IPS-20b (cell line): ENCODE results near the gene C6orf136.
"Not testable (repeated sequence)": the region's sequence is repeated elsewhere in the genome, so short reads cannot be mapped to it uniquely, and the experiment has no call there.

Experiments
- H3K27ac ChIP-seq: one replicate; pipeline ENCODE4 v1.5.1; 2013; ENCODE audit warnings: low read length
- H3K27me3 ChIP-seq: 2 replicates; pipeline ENCODE4 v1.6.1; 2013; ENCODE audit warnings: mild to moderate bottlenecking, low read length, inconsistent platforms; ENCODE audit not compliant: insufficient read depth
- H3K36me3 ChIP-seq: 2 replicates; pipeline ENCODE4 v1.6.1; 2013; ENCODE audit warnings: low read depth, mild to moderate bottlenecking, inconsistent platforms, low read length, moderate library complexity; ENCODE audit not compliant: insufficient read depth
- H3K4me1 ChIP-seq: 2 replicates; pipeline ENCODE4 v1.6.1; 2013; ENCODE audit warnings: mild to moderate bottlenecking, control low read depth, inconsistent platforms, low read length, moderate library complexity; ENCODE audit not compliant: insufficient read depth
- H3K4me3 ChIP-seq: 2 replicates; pipeline ENCODE4 v1.5.1; 2013; ENCODE audit warnings: mild to moderate bottlenecking, low read length, inconsistent platforms
- H3K9ac ChIP-seq: 2 replicates; pipeline ENCODE4 v1.6.1; 2013; ENCODE audit warnings: low read depth, mild to moderate bottlenecking, inconsistent platforms, low read length, moderate library complexity
- H3K9me3 ChIP-seq: 2 replicates; pipeline ENCODE4 v1.6.1; 2013; ENCODE audit warnings: mild to moderate bottlenecking, low read depth, low read length, inconsistent platforms; ENCODE audit not compliant: insufficient read depth

C6orf136 gene

GRCh38 chr6:30647242-30648116 lies 546 bp downstream of the C6orf136 start:
- H3K36me3 ChIP-seq = peaks cover 53% of the 10 kb centered on the region
- H3K9ac ChIP-seq = peak overlapping the region; percentile 92
- H3K27ac ChIP-seq = peak overlapping the region; percentile 87
- no peaks in the 10 kb centered on the region for H3K27me3 ChIP-seq
- H3K4me3 ChIP-seq = peak overlapping the region; percentile 89
- H3K9me3 ChIP-seq = no peaks in the 10 kb centered on the region
- peaks cover 5% of the 10 kb centered on the region; the same call in 1 of the 2 replicates for H3K4me1 ChIP-seq

DNA sequence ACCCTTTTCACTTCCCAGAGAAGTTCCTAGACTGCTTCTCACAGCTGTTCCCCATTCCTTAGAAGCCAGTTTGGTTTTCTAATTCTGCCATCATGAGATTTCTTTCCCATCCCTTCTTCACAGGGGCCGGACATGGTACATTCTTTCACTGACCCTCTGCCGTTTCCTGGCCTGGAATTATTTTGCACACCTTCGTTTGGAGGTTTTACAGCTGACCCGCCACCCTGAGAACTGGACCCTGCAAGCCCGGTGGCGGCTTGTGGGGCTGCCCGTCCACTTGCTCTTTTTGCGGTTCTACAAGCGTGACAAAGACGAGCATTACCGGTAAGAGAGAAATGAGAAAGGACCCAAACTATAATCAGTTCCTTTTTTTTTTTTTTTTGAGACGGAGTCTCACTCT lies 4.2 kb downstream of the C6orf136 start:
- H3K27ac ChIP-seq = no peak overlapping the region
- H3K27me3 ChIP-seq = no peaks in the 10 kb centered on the region
- H3K4me3 ChIP-seq = no peak overlapping the region
- H3K36me3 ChIP-seq = peaks cover 60% of the 10 kb centered on the region
- H3K9me3 ChIP-seq = no peaks in the 10 kb centered on the region
- peaks cover under 1% of the 10 kb centered on the region; the same call in 1 of the 2 replicates for H3K4me1 ChIP-seq
- no peak overlapping the region for H3K9ac ChIP-seq

GRCh38 chr6:30654798-30655742 lies 8.1 kb downstream of the C6orf136 start:
- H3K9me3 ChIP-seq = no peaks in the 10 kb centered on the region
- no peaks in the 10 kb centered on the region for H3K27me3 ChIP-seq
- H3K36me3 ChIP-seq = peaks cover 89% of the 10 kb centered on the region
- H3K4me1 ChIP-seq = no peaks in the 10 kb centered on the region
- no peak overlapping the region for H3K9ac ChIP-seq
- H3K27ac ChIP-seq = no peak overlapping the region
- H3K4me3 ChIP-seq = no peak overlapping the region

- no peak overlapping the region for H3K27ac ChIP-seq
- H3K4me1 ChIP-seq = no peaks in the 10 kb centered on the region
- no peak overlapping the region for H3K4me3 ChIP-seq
- no peak overlapping the region for H3K9ac ChIP-seq
- no peaks in the 10 kb centered on the region for H3K9me3 ChIP-seq
- no peaks in the 10 kb centered on the region for H3K27me3 ChIP-seq
- peaks cover 92% of the 10 kb centered on the region for H3K36me3 ChIP-seq
These were observed 8.8 kb downstream of the C6orf136 start for GRCh38 chr6:30655743-30656094.

- Histone ChIP-seq H3K9me3 (no peaks in the 10 kb centered on the region), H3K36me3 (peaks cover 88% of the 10 kb centered on the region), H3K27ac (no peak overlapping the region), H3K4me3 (no peak overlapping the region), H3K27me3 (no peaks in the 10 kb centered on the region), H3K9ac (no peak overlapping the region), H3K4me1 (no peaks in the 10 kb centered on the region)
These were observed 9.6 kb downstream of the C6orf136 start for GRCh38 chr6:30656513-30656912.

DNA sequence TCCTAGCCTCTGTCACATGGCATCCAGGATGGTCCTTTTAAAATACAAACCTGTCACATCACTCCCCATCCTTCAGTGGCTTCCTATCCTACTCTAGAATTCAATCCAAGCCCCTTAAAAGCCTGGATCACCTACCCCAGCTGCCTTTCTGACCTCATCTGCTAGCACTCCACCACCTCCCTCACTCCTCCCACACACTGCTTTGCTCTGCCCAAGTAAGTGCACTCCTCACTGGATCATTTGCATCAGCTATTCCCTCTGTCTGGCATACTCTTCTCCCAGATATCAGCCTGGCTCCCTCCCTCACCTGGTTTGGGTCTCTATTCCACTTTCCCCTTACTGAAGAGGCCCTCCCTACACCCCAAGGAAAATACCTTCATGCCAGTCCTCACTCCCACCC lies 10.5 kb downstream of the C6orf136 start:
- H3K9me3 ChIP-seq = no peaks in the 10 kb centered on the region
- no peak overlapping the region for H3K27ac ChIP-seq
- no peaks in the 10 kb centered on the region for H3K27me3 ChIP-seq
- no peak overlapping the region for H3K9ac ChIP-seq
- H3K36me3 ChIP-seq = peaks cover 88% of the 10 kb centered on the region
- no peak overlapping the region for H3K4me3 ChIP-seq
- H3K4me1 ChIP-seq = no peaks in the 10 kb centered on the region

DNA sequence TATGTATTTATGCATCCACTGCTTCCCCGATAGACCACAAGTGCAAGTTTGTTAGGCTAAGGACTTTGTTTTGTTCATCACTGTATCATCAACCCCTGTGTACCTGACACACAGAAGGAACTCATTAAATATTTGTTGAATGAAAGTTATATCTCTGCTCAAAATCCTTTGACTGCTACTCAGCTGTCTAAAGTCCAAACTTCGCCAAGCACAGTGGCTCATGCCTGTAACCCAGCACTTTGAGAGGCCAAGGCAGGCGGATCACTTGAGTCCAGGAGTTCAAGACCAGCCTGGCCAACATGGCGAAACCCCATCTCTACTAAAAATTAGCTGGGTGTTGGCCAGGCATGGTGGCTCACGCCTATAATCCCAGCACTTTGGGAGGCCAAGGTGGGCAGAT lies 11.0 kb downstream of the C6orf136 start:
- not testable (repeated sequence) for H3K27ac ChIP-seq, H3K4me1 ChIP-seq, H3K9me3 ChIP-seq, H3K4me3 ChIP-seq, H3K27me3 ChIP-seq, H3K9ac ChIP-seq
- H3K36me3 ChIP-seq = peaks cover 88% of the 10 kb centered on the region

GRCh38 chr6:30664994-30665767 lies 18.2 kb downstream of the C6orf136 start:
- Histone ChIP-seq H3K27ac (no peak overlapping the region), H3K4me3 (no peak overlapping the region), H3K9me3 (no peaks in the 10 kb centered on the region), H3K4me1 (no peaks in the 10 kb centered on the region), H3K36me3 (peaks cover 73% of the 10 kb centered on the region), H3K27me3 (no peaks in the 10 kb centered on the region), H3K9ac (no peak overlapping the region)

DNA sequence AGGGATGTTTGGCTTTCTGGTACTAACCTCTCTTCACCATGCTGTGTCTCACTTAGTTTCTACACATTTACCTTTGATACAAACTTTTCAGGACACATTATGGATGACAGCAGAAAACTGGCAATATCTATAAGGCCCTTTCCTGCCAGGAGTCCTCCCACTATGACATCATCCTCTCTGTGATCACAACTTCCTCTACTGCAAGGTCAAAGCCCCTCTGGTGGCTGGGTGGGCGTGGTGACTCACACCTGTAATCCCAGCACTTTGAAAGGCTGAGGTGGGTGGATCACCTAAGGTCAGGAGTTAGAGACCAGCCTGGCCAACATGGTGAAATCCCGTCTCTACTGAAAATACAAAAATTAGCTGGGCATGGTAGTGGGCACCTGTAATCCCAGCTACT lies 19.4 kb downstream of the C6orf136 start:
- not testable (repeated sequence) for H3K4me3 ChIP-seq, H3K4me1 ChIP-seq, H3K9ac ChIP-seq, H3K27me3 ChIP-seq, H3K27ac ChIP-seq, H3K9me3 ChIP-seq
- H3K36me3 ChIP-seq = peaks cover 73% of the 10 kb centered on the region

GRCh38 chr6:30670760-30671527 lies 24.0 kb downstream of the C6orf136 start:
- H3K27me3 ChIP-seq = no peaks in the 10 kb centered on the region
- no peak overlapping the region for H3K4me3 ChIP-seq
- H3K9ac ChIP-seq = no peak overlapping the region

More at GRCh38 chr6:30670760-30671527, 24.0 kb downstream of the C6orf136 start:
- H3K36me3 ChIP-seq = peaks cover 32% of the 10 kb centered on the region
- no peaks in the 10 kb centered on the region for H3K9me3 ChIP-seq
- no peak overlapping the region for H3K27ac ChIP-seq
- no peaks in the 10 kb centered on the region for H3K4me1 ChIP-seq
